WTC11 (cell line): ENCODE data around the gene SOX5. TPM values are rescaled to one million over a fixed set of nuclear protein-coding genes. Genes with fewer than 3 reads are reported as not detected.
A peak's percentile ranks its signal among the peaks of the same experiment; 100 is the strongest.

Experiments used
- ATAC-seq: fragments of 200-7000 bp; cut with Tn5 transposase; 2 replicates; pipeline ENCODE4 v1.10.0; 2021; ENCODE audit warnings: mild to moderate bottlenecking, moderate library complexity
- CTCF ChIA-PET: fragments of 300-600 bp; sonication (Branson Sonifier 250); formaldehyde crosslinking; loops from one replicate; lab custom pipeline; 2021; ENCODE audit warnings: antibody characterized with exemption; lab: Charles Lee
- POLR2A ChIA-PET: fragments of 350-600 bp; sonication (Branson Sonifier 250); formaldehyde crosslinking; loops from one replicate; lab custom pipeline; 2021; ENCODE audit warnings: antibody characterized with exemption; lab: Charles Lee
- DNase-seq: peaks from one replicate; pipeline ENCODE4 v3.0.0; 2021; ENCODE audit warnings: low spot score
- H3K27ac Mint-ChIP-seq: 2 replicates; pipeline ENCODE4 v1.8.0; 2021; ENCODE audit warnings: mixed read lengths
- H3K27me3 Mint-ChIP-seq: 2 replicates; pipeline ENCODE4 v1.8.0; 2021; ENCODE audit warnings: low read depth, mild to moderate bottlenecking, moderate library complexity, mixed read lengths
- H3K36me3 Mint-ChIP-seq: 2 replicates; pipeline ENCODE4 v1.8.0; 2021; ENCODE audit warnings: mixed read lengths
- H3K4me1 Mint-ChIP-seq: 2 replicates; pipeline ENCODE4 v1.8.0; 2022; ENCODE audit warnings: mixed read lengths
- H3K4me3 Mint-ChIP-seq: 2 replicates; pipeline ENCODE4 v1.8.0; 2021; ENCODE audit warnings: mild to moderate bottlenecking, moderate library complexity, mixed read lengths
- H3K9me3 Mint-ChIP-seq: 2 replicates; pipeline ENCODE4 v1.8.0; 2021; ENCODE audit warnings: mixed read lengths
- AR ChIP-seq: fragments of 250-450 bp; sonication (Bioruptor Pico); IDR thresholded peaks from 2 replicates; pipeline ENCODE4 v1.9.0; 2021; ENCODE audit warnings: mild to moderate bottlenecking
- HMGA2 ChIP-seq: fragments of 250-450 bp; sonication (Bioruptor Pico); IDR thresholded peaks from 2 replicates; pipeline ENCODE4 v1.4.0; 2021; ENCODE audit warnings: mild to moderate bottlenecking, moderate library complexity
- MYBL2 ChIP-seq: sonication (generic); formaldehyde crosslinking; IDR thresholded peaks from 2 replicates; pipeline ENCODE4 v1.8.1; 2023; ENCODE audit warnings: mild to moderate bottlenecking, moderate library complexity, missing genetic modification reagents
- NFATC4 ChIP-seq: fragments of 250-450 bp; sonication (Bioruptor Pico); IDR thresholded peaks from 2 replicates; pipeline ENCODE4 v1.9.0; 2021; ENCODE audit warnings: mild to moderate bottlenecking
- NFE2L1 ChIP-seq: sonication (generic); formaldehyde crosslinking; IDR thresholded peaks from 2 replicates; pipeline ENCODE4 v1.8.1; 2023; ENCODE audit warnings: missing genetic modification reagents
- NR2C2 ChIP-seq: sonication (generic); formaldehyde crosslinking; IDR thresholded peaks from 2 replicates; pipeline ENCODE4 v1.8.0; 2022; ENCODE audit warnings: mild to moderate bottlenecking, missing genetic modification reagents
- RELA ChIP-seq: sonication (generic); formaldehyde crosslinking; IDR thresholded peaks from 2 replicates; pipeline ENCODE4 v1.8.1; 2022; ENCODE audit warnings: missing genetic modification reagents, mild to moderate bottlenecking, borderline replicate concordance
- RORB ChIP-seq: fragments of 250-450 bp; sonication (Bioruptor Pico); IDR thresholded peaks from 2 replicates; pipeline ENCODE4 v1.9.0; 2021; ENCODE audit warnings: mild to moderate bottlenecking
- SMAD3 ChIP-seq: sonication (generic); formaldehyde crosslinking; IDR thresholded peaks from 2 replicates; pipeline ENCODE4 v1.8.0; 2022; ENCODE audit warnings: missing genetic modification reagents, mild to moderate bottlenecking, borderline replicate concordance
- TEAD1 ChIP-seq: sonication (generic); formaldehyde crosslinking; IDR thresholded peaks from 2 replicates; pipeline ENCODE4 v1.8.0; 2022; ENCODE audit warnings: mild to moderate bottlenecking, missing genetic modification reagents
- USF1 ChIP-seq: sonication (generic); formaldehyde crosslinking; IDR thresholded peaks from 2 replicates; pipeline ENCODE4 v1.8.0; 2022; ENCODE audit warnings: mild to moderate bottlenecking, missing genetic modification reagents
- ZBTB21 ChIP-seq: sonication (generic); formaldehyde crosslinking; IDR thresholded peaks from 2 replicates; pipeline ENCODE4 v1.8.1; 2023; ENCODE audit warnings: mild to moderate bottlenecking, missing genetic modification reagents, borderline replicate concordance
- ZMAT4 ChIP-seq: fragments of 250-450 bp; sonication (Bioruptor Pico); IDR thresholded peaks from 2 replicates; pipeline ENCODE4 v1.9.0; 2021; ENCODE audit warnings: mild to moderate bottlenecking
- ZNF416 ChIP-seq: fragments of 250-450 bp; sonication (Bioruptor Pico); IDR thresholded peaks from 2 replicates; pipeline ENCODE4 v1.9.0; 2021; ENCODE audit warnings: mild to moderate bottlenecking, inconsistent platforms
- total RNA-seq: library from RNA; stranded (reverse); gene quantifications from 3 replicates; pipeline ENCODE4 v1.2.3, GENCODE V29; 2021
- TF ChIP-seq, protein P1 (sequence below): sonication (generic); formaldehyde crosslinking; IDR thresholded peaks from 2 replicates; pipeline ENCODE4 v1.8.1; 2023; ENCODE audit warnings: mild to moderate bottlenecking, moderate library complexity, missing genetic modification reagents
- TF ChIP-seq, protein P2 (sequence below): sonication (generic); formaldehyde crosslinking; IDR thresholded peaks from 2 replicates; pipeline ENCODE4 v1.8.0; 2022; ENCODE audit warnings: mild to moderate bottlenecking, missing genetic modification reagents
- TF ChIP-seq, protein P3 (sequence below): fragments of 250-450 bp; sonication (Bioruptor Pico); IDR thresholded peaks from 2 replicates; pipeline ENCODE4 v1.8.0; 2021; ENCODE audit warnings: mild to moderate bottlenecking
- TF ChIP-seq, protein P4 (sequence below): fragments of 250-450 bp; sonication (Bioruptor Pico); IDR thresholded peaks from 2 replicates; pipeline ENCODE4 v1.9.0; 2021; ENCODE audit warnings: mild to moderate bottlenecking, borderline replicate concordance
- TF ChIP-seq, protein P5 (sequence below): fragments of 250-450 bp; sonication (Bioruptor Pico); IDR thresholded peaks from 2 replicates; pipeline ENCODE4 v2.1.2; 2022; ENCODE audit warnings: mild to moderate bottlenecking, moderate library complexity
- TF ChIP-seq, protein P6 (sequence below): sonication (generic); formaldehyde crosslinking; IDR thresholded peaks from 2 replicates; pipeline ENCODE4 v1.8.1; 2023; ENCODE audit warnings: mild to moderate bottlenecking, missing genetic modification reagents, moderate library complexity

Gene SOX5
- total RNA-seq, 1 experiment from 2014 or later, result 2.3 TPM

DNA sequence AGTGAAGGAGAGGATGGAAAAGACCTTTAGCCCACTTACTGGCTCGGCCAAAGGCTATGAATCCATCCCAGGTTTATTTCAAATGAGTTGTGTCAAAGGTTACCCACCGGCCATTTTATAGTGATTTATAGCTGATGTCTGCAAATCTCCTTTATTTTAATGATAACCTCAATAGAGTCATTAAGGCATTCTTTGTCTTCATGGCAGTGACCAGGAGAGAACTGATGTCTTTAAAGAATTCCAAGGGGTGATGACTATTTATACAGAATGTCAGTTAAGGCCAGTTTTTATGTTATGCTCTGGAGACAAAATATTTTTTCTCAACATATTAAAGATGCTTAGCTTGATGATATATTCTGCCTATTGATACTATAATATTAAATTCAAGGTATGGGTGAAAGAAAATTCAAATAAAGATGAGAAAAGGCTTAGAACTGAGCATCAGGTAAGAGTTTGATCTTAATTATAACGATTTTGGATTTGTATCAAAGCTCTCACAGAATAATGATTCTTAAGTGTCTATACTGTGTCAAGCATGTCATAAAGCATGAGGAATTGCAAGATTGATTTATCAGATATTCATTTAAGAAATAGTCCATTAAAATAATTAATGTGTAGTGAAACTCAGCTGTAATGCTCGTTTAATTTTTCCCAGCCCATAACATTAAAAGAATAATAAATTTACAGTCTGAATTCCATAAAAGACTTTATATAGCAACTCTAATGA lies 361.5 kb downstream of the SOX5 start:
- Mint-ChIP-seq H3K4me3 (no peak overlapping the region), H3K4me1 (peaks cover 33% of the 10 kb centered on the region), H3K9me3 (no peaks in the 10 kb centered on the region), H3K36me3 (no peaks in the 10 kb centered on the region), H3K27me3 (no peaks in the 10 kb centered on the region)
- POLR2A ChIA-PET, result no interaction called here
- CTCF ChIA-PET, result no interaction called here
- DNase-seq, result no peak
- TF ChIP-seq RELA (CRISPR knock-in tag), result no peak
- no peak for TF ChIP-seq NFE2L1 (CRISPR knock-in tag)
- TF ChIP-seq, protein P1, sequence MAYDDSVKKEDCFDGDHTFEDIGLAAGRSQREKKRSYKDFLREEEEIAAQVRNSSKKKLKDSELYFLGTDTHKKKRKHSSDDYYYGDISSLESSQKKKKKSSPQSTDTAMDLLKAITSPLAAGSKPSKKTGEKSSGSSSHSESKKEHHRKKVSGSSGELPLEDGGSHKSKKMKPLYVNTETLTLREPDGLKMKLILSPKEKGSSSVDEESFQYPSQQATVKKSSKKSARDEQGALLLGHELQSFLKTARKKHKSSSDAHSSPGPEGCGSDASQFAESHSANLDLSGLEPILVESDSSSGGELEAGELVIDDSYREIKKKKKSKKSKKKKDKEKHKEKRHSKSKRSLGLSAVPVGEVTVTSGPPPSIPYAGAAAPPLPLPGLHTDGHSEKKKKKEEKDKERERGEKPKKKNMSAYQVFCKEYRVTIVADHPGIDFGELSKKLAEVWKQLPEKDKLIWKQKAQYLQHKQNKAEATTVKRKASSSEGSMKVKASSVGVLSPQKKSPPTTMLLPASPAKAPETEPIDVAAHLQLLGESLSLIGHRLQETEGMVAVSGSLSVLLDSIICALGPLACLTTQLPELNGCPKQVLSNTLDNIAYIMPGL (CRISPR knock-in tag), result no peak
- no peak for TF ChIP-seq SMAD3 (CRISPR knock-in tag)
- TF ChIP-seq, protein P2, sequence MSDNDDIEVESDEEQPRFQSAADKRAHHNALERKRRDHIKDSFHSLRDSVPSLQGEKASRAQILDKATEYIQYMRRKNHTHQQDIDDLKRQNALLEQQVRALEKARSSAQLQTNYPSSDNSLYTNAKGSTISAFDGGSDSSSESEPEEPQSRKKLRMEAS, result no peak
- no peak for TF ChIP-seq NR2C2 (CRISPR knock-in tag)
- no peak for TF ChIP-seq NFATC4 (CRISPR knock-in tag)
- TF ChIP-seq AR (CRISPR knock-in tag), result no peak
- no peak for TF ChIP-seq RORB (CRISPR knock-in tag)
- TF ChIP-seq, all 79 proteins: peak for 0
- ATAC-seq, result no peak
- H3K27ac Mint-ChIP-seq, result no peak overlapping the region

- H3K27me3 Mint-ChIP-seq, result no peaks in the 10 kb centered on the region
- peaks cover 41% of the 10 kb centered on the region for H3K4me1 Mint-ChIP-seq
- H3K4me3 Mint-ChIP-seq, result peak overlapping the region; percentile 10; the same call in 1 of the 2 replicates
- ChIA-PET POLR2A (no interaction called here), CTCF (interaction anchor here (0.8 kb wide), 1 partner anchor 9 kb away, joined by 3 read pairs; no protein-coding TSS in a partner anchor)
- H3K9me3 Mint-ChIP-seq, result no peaks in the 10 kb centered on the region
- H3K36me3 Mint-ChIP-seq, result no peaks in the 10 kb centered on the region
- ATAC-seq (peak; percentile 97), DNase-seq (peak; percentile 87)
- H3K27ac Mint-ChIP-seq, result peak overlapping the region; percentile 93
- TF ChIP-seq USF1 (0 out of 2 replicates have a peak, but pooled peaks have one; percentile 41), ZMAT4 (CRISPR knock-in tag) (no peak), ZBTB21 (CRISPR knock-in tag) (no peak), ZNF416 (no peak), MYBL2 (peak; percentile 38; the same call in 1 of the 2 replicates), RORB (CRISPR knock-in tag) (no peak), HMGA2 (CRISPR knock-in tag) (no peak), TEAD1 (no peak)
- TF ChIP-seq, protein P3, sequence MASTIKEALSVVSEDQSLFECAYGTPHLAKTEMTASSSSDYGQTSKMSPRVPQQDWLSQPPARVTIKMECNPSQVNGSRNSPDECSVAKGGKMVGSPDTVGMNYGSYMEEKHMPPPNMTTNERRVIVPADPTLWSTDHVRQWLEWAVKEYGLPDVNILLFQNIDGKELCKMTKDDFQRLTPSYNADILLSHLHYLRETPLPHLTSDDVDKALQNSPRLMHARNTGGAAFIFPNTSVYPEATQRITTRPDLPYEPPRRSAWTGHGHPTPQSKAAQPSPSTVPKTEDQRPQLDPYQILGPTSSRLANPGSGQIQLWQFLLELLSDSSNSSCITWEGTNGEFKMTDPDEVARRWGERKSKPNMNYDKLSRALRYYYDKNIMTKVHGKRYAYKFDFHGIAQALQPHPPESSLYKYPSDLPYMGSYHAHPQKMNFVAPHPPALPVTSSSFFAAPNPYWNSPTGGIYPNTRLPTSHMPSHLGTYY (CRISPR knock-in tag), result no peak
- TF ChIP-seq, protein P4, sequence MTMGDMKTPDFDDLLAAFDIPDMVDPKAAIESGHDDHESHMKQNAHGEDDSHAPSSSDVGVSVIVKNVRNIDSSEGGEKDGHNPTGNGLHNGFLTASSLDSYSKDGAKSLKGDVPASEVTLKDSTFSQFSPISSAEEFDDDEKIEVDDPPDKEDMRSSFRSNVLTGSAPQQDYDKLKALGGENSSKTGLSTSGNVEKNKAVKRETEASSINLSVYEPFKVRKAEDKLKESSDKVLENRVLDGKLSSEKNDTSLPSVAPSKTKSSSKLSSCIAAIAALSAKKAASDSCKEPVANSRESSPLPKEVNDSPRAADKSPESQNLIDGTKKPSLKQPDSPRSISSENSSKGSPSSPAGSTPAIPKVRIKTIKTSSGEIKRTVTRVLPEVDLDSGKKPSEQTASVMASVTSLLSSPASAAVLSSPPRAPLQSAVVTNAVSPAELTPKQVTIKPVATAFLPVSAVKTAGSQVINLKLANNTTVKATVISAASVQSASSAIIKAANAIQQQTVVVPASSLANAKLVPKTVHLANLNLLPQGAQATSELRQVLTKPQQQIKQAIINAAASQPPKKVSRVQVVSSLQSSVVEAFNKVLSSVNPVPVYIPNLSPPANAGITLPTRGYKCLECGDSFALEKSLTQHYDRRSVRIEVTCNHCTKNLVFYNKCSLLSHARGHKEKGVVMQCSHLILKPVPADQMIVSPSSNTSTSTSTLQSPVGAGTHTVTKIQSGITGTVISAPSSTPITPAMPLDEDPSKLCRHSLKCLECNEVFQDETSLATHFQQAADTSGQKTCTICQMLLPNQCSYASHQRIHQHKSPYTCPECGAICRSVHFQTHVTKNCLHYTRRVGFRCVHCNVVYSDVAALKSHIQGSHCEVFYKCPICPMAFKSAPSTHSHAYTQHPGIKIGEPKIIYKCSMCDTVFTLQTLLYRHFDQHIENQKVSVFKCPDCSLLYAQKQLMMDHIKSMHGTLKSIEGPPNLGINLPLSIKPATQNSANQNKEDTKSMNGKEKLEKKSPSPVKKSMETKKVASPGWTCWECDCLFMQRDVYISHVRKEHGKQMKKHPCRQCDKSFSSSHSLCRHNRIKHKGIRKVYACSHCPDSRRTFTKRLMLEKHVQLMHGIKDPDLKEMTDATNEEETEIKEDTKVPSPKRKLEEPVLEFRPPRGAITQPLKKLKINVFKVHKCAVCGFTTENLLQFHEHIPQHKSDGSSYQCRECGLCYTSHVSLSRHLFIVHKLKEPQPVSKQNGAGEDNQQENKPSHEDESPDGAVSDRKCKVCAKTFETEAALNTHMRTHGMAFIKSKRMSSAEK (CRISPR knock-in tag), result 0 out of 2 replicates have a peak, but pooled peaks have one; percentile 72
- TF ChIP-seq, protein P5, sequence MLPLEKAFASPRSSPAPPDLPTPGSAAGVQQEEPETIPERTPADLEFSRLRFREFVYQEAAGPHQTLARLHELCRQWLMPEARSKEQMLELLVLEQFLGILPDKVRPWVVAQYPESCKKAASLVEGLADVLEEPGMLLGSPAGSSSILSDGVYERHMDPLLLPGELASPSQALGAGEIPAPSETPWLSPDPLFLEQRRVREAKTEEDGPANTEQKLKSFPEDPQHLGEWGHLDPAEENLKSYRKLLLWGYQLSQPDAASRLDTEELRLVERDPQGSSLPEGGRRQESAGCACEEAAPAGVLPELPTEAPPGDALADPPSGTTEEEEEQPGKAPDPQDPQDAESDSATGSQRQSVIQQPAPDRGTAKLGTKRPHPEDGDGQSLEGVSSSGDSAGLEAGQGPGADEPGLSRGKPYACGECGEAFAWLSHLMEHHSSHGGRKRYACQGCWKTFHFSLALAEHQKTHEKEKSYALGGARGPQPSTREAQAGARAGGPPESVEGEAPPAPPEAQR (CRISPR knock-in tag), result no peak
- TF ChIP-seq, protein P6, sequence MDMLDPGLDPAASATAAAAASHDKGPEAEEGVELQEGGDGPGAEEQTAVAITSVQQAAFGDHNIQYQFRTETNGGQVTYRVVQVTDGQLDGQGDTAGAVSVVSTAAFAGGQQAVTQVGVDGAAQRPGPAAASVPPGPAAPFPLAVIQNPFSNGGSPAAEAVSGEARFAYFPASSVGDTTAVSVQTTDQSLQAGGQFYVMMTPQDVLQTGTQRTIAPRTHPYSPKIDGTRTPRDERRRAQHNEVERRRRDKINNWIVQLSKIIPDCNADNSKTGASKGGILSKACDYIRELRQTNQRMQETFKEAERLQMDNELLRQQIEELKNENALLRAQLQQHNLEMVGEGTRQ (CRISPR knock-in tag), result 0 out of 2 replicates have a peak, but pooled peaks have one; percentile 38
Measured at GRCh38 chr12:23585782-23586163, 363.7 kb downstream of the SOX5 start.
